ENCODE results near the gene MRPL1.
"Not testable (repeated sequence)": the region's sequence is repeated elsewhere in the genome, so short reads cannot be mapped to it uniquely, and the experiment has no call there.

Gene MRPL1

DNA sequence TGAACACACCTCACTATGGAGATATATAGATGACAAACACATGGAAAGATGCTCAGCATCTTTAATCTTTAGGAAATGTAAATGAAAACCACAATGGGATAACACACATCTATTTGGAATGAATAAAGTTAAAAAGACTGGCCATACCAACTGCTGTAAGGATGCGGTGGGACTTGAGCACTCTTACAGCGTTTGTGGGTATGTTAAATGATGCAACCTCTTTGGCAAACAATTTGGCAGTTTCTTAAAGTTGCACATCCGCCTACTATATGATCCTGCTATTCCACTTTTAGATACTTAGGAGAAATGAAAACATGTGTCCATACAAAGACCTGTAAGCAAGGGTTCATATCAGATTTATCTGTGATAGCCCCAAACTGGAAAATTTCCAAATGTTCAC is 50.7 kb downstream of the MRPL1 start:
- no peak for DNase-seq (ENCODE audit: low read depth)

DNA sequence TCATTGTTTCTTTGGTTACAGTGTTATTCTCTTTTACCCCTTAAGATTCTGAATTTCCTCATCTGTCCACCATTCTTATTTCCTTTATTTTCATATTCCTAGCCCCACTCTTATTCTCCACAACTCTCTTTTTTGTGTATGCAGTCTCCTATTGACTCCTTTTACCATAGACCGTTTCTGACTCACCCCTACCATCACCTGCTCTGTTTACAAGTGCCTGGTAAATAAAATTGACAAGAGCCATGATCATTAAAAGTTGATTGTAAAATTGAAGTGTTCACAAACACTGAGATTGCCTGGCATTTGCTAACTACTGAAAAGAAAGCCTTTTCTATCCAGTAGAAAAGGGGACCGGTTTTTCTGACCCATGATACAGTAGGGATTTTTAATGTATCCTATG is 54.4 kb downstream of the MRPL1 start:
- no peak for DNase-seq (ENCODE audit: low read depth)

DNA sequence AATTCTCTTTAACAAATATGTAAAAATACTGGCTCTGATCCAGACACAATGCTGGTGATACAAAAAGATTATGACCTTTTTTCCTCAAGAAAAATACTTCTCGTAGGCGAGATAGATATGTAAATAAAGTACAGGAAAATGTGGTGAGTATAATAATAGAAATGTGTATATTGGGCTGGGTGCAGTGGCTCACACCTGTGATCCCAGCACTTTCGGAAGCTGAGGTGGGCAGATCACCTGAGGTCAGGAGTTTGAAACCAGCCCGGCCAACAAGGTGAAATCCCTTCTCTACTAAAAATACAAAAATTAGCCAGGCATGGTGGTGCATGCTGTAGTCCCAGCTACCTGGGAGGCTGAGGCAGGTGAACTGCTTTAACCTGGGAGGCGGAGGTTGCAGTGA is 55.0 kb downstream of the MRPL1 start:
- DNase-seq (ENCODE audit: low read depth) = no peak

DNA sequence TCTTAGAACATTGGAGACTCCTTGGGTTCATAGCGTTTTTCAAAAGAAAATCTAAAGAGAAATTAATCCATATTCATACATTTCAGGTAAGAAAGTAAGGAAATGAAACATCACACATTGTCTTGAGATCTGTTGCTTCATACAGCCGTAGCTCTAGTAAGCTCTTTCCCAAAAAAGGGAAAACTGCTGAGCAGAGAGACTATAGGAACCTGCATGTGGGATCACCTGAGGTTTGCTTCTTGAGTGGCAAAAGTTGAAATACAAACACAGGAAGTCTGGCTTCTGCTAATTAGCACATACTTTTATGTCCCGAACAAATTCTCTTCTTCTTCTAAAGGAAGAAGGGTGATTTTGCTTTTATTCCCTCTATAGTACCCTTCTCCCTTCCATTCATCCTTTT is 57.7 kb downstream of the MRPL1 start:
- DNase-seq (ENCODE audit: low read depth) = no peak

DNA sequence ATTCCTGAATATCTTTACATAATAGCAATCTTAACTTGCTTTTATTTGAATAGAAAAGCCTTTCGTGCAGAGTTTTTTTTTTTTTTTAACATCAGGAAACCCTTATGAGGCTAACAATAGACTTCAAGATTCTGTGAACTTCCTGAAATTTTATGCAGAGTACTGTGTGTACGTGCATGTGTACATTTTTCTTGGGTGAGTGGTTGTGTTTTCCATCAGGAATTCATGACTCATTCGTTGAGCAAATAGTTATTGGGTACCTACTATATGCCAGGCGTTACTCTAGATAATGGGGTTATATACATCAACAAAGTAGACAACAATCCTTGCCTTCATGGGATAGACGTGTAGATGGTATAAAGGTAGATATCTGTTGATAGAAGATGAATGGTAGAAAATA is 59.1 kb downstream of the MRPL1 start:
- DNase-seq (ENCODE audit: low read depth) = no peak

DNA sequence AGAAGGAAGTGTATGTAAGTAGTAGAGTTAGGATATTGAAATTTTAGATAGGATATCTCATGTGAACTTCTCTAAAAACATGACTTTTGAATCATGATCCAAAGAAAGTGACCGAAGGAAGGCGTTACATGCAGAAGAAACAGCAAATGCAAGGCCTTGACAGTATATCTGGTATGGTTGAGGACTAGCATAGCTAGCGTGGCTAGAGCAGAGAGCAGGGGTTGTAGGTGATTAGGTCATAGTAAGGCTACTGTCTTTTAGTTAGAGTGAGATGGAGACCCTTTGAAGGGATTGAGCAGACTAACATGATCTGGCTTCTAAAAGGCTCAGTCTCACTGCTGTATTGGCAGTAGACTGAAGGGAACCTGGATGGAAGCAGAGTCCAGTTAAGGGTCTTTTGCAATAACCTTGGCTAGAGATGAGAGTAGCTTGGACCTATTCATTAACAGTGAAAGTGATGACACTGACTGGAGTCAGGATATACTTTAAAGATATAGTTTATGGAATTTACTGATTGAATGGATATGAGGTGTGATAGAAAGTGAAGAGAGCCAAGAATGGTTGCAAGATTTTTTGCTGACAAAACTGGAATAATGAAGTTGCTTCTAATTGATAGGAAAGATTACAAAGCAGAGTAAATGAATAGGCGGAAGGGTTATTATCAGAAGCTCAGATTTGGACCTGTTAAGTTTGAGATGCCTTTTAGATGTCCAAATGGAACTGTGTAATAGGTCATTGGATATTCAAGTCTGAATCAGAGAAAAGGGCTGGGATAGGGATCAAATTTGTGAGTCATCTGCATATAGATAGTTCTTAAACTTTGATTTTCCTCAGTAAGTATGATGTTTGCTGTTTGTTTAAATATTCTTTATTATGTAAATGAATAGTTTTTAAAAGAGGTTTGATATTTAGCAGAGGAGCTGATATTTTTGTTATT is 59.8 kb downstream of the MRPL1 start:
- DNase-seq (ENCODE audit: low read depth) = no peak

DNA sequence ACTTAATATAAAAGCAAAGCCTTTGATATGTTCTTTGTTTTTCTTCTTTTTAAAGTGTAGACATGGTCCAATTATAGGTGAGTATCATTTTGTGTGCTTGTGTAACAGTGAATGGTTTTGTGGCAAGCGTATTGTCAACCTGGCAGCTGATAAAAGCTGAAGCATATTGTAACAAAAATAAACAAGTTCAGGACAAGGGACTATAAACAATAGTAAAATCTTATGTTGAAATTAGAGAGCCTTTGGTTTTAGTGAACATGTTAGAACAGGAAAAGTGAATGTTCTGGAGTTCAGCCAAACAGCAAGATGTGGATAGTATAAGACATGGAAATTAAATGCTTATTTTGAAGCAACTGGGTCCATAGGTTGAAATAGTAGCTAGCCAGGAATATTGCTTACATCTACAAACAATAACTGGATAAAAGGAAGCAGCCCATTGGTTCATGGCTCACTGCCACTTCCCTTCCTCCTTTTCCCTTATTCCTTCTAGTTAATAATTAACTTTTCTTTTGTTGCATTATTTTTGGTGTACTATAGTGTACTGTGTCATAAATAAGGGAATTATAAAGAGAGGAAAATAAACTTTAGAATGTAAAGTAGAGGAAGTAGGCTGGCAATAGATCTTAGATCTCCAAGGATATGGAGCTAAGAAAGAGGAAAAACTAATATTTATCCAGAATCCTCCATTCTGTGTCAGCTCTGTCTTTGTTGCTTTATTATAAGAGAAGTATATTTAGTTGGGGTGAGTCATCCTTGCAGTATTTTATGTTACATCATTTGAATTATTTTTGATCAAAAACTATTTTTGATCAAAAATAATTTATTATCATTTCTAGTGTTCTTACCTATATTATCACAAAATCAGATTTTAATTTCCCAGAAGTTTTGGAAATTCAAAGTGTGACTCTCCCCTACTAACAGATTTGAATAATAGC is 65.6 kb downstream of the MRPL1 start:
- no peak for DNase-seq (ENCODE audit: low read depth)

DNA sequence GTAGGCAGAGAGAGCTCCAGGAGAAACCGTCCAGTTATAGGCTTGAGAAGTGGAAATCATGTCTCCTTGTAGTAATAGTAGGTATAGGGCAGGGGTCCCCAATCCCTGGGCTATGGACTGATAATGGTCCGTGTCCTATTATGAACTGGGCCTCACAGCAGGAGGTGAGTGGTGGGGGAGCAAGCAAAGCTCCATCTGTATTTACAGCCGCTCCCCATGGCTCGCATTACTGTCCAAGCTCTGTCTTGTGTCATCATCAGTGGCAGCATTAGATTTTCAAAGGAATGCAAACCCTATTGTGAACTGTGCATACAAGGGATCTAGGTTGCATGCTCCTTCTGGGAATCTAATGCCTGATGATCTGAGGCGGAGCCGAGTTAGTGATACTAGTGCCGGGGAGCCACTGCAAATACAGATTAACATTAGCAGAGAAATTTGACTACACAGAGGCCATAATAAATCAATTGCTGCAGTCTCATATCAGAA is 67.6 kb downstream of the MRPL1 start:
- no peak for DNase-seq (ENCODE audit: low read depth)

DNA sequence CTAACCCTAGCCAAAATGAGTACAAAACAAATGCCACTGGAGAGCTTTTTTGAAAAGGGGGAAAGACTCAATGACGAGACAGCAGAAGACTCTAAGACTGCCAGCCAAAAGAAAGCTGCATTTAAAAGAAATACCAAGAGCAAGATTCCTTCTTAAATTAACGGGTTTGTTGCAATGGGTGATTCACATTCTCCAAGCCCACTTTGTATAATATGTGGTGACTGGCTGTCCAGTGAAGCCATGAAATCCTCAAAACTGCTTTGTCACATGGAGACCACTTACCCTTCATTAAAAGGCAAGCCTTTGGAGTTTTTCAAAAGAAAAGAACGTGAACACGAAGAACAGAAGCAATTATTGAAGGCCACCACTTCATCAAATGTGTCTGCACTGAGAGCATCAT is 68.2 kb downstream of the MRPL1 start:
- DNase-seq (ENCODE audit: low read depth) = no peak

DNA sequence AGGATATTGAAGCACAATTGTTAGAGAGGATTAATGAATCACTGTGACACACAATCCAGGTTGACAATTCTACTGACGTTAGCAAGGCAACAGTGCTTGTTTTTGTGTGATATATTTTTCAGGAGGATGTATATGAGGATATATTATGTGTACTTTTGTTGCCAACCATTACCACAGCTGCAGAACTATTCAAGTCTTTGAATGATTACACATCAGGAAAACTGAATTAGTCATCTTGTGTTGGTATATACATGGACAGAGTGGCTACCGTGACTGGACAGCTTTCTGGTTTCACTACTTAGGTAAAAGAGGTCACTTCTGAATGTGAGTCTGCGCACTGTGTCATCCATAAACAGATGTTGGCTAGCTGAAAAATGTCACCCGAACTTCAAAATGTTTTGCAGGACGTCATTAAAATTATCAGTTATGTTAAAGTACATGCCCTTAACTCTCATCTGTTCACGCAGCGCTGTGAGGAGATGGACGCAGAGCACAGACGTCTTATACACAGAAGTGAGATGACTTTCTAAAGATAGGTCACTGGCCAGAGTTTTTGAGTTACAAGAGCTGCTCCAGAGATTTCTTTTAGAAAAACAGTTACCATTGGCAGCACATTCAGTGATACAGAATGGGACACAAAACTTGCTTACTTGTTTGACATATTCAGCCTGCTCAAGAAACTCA is 69.0 kb downstream of the MRPL1 start:
- no peak for DNase-seq (ENCODE audit: low read depth)

DNA sequence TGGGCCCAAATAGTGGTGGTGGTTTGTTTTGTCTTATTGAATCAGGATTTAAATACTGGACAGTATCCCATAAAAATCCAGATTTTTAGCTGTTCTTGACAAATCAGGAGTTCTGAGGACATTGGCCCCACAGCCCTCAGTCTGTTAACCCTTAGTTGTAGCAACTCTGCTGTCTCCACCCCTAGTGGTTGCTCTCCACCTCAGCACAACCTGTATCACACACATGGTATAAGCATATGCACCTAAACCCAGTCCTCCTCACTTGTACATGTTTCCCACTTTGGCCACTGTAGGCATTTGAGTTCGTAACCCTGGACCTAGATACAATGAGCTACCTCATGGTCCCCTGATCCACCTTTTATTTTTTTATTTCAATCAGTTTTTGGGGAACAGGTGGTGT is 75.9 kb downstream of the MRPL1 start:
- DNase-seq (ENCODE audit: low read depth) = no peak

DNA sequence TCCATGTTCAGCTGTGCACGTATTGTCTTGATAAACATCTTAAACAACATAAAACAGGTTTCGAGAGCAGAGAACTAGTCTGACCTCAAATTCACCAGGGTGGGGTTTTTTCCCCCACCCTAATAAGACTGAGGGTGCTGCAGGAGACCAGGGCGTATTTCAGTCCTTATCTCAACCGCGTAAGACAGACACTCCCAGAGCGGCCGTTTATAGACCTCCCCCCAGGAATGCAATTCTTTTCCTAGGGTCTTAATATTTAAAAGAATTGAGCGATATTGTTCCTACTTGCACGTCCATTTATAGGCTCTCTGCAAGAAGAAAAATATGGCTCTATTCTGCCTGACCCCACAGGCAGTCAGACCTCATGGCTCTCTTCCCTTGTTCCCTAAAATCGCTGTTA is 83.3 kb downstream of the MRPL1 start:
- not testable (repeated sequence) for DNase-seq (ENCODE audit: low read depth)

DNA sequence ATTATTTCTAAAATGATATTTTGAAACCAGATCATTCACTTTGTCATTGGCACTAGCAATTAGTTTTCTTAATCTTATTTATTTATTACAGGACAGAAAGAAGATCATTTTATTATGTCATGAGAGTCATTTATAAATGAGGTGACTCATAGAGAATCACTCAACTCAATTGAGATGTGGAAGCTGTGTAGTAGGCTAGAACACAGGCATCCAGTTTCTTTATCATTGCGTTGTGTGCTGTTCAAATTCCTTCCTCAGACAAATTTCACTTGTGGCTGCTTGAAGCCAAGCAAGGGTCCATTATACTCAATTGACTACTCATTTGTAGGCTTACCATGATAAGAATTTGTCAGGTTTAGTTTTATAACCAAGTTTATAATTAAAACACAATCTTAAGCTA is 87.6 kb downstream of the MRPL1 start:
- no peak for DNase-seq (ENCODE audit: low read depth)

DNA sequence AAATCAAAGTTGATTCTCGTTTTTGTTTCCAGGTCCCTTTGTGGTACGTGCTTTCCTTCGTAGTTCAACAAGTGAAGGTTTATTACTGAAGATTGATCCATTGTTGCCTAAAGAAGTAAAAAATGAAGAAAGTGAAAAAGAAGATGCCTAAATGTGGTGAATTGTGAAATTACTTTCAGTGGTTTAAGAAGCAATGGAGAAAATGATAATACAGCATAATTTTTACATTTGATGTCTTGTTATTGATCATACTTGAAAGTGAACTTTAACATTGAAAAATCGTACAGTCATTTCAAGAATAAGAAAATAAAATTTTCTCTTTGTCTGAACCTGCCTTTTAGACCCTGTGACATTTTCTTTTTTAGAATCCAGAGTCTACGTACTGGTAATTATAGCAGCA is 89.8 kb downstream of the MRPL1 start:
- DNase-seq (ENCODE audit: low read depth) = no peak

DNA sequence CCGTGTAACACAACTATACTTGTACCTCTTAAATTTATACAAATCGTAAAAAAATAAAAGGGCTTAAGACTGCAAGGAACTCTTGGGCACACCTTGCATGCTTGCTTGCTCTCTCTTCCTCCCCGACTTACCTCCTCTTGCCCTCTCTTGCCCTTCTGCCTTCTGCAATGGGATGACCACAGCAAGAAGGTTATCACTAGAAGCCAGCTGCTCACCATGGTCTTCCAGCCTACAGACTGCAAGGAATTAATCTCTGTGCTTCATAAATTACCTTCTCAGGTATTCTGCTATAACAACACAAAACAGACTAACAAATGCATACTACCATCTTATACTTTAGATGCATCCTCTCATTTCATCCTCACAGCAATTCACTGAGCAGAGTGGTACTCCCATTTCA is 92.1 kb downstream of the MRPL1 start:
- no peak for DNase-seq (ENCODE audit: low read depth)

DNA sequence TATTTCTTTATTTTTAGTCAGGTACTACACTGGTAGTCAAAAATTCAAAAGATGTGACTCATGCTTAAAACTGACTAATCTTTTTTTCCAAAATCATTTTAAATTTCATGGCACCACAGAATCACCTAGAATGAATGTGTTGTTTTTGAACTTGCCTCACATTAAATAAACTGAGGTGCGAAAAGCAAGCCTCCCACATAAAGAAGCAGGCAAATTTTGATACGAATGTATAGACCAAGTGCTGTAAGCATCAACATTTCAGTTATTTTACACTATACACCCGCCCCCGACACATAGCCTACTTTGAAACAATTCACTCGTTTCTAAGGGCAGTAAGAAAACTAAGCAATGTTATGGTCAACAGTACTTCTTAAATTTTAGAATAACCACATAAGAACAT is 94.3 kb downstream of the MRPL1 start:
- DNase-seq (ENCODE audit: low read depth) = no peak

DNA sequence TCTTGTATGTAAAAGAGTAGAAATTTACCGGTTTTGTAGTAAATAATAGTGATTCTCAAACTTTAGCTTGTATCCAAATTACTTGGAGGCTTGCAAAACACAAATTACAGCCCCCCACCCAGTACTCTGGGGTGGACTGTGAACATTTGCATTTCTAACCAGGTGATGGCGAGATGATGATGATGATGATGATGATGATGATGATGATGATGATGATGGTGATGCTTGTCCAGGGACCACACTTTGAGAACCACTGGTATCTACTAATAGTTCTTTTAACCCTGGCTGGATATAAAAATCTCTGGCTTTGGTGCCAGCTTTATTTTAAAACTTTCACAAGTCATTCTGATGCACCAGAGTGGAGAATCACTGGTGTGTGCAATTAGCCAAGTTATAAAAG is 96.3 kb downstream of the MRPL1 start:
- no peak for DNase-seq (ENCODE audit: low read depth)

DNA sequence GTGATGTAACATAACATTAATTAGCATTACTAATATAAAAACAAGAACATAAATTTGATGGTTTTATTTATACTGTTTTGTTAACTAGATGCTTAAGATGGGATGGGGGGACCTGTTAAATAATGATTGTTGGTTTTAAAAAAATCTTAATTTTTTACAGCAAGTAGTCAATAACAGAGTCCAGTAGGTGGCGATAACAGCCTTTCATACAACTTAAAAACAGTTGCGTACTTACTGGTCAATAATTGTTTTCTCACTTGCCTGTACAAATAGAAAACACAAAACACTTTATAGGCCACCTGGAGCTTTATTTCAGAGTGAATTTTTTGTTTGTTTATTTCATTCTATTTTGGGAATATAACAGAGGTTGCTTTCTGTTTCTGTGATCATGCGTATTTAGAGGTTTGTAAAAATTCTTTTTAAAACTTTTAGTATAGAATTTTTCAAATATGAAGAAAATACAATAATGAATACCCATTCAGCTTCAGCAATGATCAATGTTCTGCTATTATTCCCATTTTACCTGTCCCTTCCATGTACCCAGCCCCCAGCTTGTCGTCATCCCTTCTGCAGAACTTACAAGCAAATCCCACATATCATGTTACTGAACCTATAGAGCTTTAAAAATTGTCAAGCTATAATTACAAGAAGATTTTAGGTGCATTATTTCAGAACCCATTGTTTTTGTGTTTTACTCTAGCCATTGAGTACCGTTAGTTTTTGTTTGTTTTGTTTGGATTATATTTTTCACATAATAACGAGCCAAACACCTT is 97.1 kb downstream of the MRPL1 start:
- no peak for DNase-seq (ENCODE audit: low read depth)

DNA sequence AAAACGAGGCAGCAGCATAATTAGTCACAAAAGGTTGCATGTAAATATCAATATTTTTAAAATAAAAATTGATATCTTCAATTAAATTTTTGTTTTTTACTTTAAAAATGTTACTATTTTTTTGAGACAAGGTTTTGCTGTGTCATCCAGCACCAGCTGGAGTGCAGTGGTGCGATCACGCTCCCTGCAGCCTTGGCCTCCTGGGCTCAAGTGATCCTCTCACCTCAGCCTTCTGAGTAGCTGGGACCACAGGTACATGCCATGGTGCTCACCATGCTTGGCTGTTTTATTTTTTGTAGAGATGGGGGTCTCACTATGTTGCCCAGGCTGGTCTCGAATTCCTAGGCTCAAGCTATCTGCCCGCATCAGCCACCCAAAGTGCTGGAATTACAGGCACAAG is 97.7 kb downstream of the MRPL1 start:
- no peak for DNase-seq (ENCODE audit: low read depth)

DNA sequence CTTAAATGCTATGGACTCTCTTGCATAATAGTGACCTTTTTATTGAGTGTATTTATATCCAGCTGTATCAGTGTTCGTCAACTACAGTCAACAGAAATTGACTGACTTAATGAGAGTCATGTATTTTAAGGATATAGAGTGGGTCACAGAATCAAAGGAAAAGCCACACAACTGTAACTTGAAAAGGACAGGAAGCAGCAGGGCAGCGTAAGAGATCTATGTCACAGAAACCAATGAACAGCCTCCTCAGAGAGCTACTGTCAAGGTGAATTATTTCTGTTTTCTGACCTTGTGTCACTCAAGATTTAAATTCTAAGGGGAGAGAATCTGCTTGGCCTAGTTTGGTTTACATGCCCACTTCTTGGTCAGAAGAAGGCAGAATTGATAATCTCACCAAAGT is 100.4 kb downstream of the MRPL1 start:
- no peak for DNase-seq (ENCODE audit: low read depth)

DNA sequence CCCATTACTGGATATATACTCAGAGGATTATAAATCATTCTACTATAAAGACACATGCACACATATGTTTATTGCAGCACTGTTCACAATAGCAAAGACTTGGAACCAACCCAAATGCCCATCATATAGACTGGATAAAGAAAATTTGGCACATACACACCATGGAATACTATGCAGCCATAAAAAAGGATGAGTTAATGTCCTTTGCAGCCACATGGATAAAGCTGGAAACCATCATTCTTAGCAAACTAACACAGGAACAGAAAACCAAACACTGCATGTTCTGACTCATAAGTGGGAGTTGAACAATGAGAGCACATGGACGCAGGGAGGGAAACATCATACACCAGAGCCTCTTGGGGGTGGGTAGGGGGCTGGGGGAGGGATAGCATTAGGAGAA is 111.0 kb downstream of the MRPL1 start:
- DNase-seq (ENCODE audit: low read depth) = not testable (repeated sequence)

All from activated T-helper 1 cell treated with Interleukin-2 at 50 U/mL for 16 hours (primary cell).